ENCODE measurements around the gene OR1S2.

Gene OR1S2

DNA sequence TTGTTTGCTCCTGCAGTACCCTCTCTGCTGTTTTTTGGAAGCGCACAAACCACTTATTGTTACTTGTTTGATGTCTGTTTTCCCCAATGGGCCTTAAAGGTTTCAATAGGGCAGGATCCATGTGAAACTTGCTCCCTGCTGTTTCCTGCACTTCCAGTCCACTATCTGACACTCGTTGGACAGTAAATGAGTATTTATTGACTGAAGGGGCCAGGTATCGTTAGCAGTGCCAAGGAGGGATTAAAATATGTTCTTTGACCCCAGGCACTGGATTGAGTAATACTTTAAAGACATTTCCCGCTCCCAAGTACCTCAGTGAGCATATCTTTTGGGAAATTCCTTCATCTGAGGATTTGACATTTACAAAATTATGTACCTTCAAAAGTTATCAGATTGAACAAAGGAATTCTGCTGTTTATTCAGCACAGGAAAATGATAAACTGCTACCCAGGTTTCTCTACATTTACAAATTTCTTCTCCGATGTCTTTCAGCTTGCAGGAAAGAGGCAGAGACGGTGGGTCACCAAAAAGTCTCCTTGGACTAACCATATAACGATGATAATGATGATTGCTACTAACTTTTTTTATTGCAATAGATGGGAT is 38.3 kb downstream of the OR1S2 start:
- TF ChIP-seq, protein P1, sequence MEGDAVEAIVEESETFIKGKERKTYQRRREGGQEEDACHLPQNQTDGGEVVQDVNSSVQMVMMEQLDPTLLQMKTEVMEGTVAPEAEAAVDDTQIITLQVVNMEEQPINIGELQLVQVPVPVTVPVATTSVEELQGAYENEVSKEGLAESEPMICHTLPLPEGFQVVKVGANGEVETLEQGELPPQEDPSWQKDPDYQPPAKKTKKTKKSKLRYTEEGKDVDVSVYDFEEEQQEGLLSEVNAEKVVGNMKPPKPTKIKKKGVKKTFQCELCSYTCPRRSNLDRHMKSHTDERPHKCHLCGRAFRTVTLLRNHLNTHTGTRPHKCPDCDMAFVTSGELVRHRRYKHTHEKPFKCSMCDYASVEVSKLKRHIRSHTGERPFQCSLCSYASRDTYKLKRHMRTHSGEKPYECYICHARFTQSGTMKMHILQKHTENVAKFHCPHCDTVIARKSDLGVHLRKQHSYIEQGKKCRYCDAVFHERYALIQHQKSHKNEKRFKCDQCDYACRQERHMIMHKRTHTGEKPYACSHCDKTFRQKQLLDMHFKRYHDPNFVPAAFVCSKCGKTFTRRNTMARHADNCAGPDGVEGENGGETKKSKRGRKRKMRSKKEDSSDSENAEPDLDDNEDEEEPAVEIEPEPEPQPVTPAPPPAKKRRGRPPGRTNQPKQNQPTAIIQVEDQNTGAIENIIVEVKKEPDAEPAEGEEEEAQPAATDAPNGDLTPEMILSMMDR (IDR thresholded peaks at IDR 0.05) = no peak

DNA sequence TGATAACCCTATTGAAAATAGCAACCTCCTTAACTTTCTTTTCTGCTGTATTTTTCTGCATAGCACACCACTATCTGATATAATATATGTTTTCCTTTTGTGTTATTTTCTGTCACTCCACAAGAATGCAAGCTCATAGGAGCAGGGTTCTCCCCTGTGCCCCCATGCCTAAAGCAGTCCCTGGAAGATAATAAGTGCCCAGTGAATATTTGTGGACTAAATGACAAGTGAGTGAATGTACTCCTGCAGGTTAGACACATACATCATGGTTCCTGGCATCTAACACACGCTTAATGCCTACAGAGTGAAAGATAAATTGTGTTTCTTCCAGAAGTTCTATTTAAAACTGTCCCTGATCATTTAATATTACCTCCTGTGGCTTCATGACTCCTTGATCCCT is 39.0 kb downstream of the OR1S2 start:
- TF ChIP-seq, protein P1 (IDR thresholded peaks at IDR 0.05) = no peak

DNA sequence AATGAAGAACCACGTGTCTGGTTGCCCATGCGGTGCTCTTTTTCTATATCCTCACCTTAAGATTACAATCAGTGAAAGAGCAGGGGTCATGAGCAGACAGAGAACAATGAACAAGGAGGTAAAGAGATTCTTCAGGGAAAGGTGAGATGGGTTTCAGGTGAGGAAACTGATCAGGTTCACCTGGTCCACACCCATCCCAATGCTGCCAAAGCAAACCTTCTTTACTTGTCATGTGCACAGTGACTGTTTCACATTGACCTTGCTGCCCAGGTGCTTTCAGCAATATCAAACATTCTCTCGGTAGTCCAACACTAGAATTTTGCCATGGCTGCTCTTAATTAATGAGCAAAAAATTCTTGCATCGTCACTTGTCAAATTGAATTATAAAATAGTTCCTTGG is 39.6 kb downstream of the OR1S2 start:
- TF ChIP-seq, protein P1 (IDR thresholded peaks at IDR 0.05) = no peak

Measured in LNCAP (cell line).